OCI-LY3 (cell line): Measurements from ENCODE around the gene CRIM1.

Experiments used
- CTCF ChIP-seq: fragments of 200-600, 300-600 bp; sonication (generic); IDR thresholded peaks from 2 replicates; pipeline ENCODE4 v1.5.1; 2014; ENCODE audit warnings: antibody characterized with exemption, low read length, low read depth
- EZH2phosphoT487 ChIP-seq: fragments of 200-600 bp; shearing (Covaris generic); IDR thresholded peaks from 2 replicates; pipeline ENCODE4 v1.6.1; 2018; ENCODE audit warnings: antibody characterized with exemption, mixed run types, low read depth

GRCh38 chr2:36439084-36439483, 83.5 kb downstream of the CRIM1 start:
- TF ChIP-seq CTCF (no peak), EZH2phosphoT487 (no peak)
